HL-60/S4 (cell line): ENCODE data around the gene ARGLU1.

ENCODE experiments used
- in situ Hi-C: fragments of 300-500 bp; cut with MboI; formaldehyde crosslinking; loops from 2 replicates; pipeline ENCODE4 v1.14.3; 2022; ENCODE audit warnings: low sequenced_read_pairs

Gene ARGLU1

DNA sequence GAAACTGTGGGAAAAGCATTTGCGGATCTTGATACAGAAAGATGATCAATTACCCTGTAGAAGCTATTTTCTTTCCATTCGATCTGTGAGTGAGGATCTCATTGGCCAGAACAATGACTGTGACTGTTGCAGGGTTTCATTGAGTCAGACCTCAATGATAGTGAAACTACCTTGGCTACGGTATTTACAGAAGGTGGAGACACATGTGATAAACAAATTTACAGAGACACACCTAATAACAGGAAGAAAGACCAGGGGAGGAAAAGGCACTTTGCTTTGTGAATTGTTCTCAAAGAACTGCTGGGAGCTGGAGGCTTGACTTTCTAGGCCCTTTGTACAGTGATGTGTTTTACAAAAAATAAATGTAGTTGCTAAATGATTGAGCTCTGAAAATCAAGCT lies 19.9 kb upstream of the ARGLU1 start:
- in situ Hi-C loops = no loop called here

DNA sequence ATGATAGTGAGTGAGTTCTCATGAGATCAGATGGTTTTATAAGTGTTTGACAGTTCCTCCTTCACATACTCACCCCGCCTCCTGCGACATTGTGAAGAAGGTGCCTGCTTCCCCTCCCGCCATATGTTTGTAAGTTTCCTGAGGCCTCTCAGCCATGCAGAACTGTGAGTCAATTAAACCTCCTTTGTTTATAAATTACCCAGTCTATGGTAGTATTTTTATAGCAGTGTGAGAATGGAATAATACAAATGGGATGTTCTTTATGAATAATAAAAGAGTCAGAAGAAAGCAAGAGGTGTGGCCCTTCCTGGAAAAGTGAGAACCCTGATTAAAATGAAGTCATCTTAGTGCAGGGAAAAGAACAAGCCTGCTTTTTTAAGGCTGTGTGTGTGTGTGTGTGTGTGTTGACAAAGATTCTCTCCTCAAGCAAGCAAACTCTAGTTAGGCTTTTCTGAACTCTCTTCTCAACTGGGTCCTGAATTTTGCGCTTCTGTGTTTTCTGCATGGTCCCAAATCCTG lies 18.8 kb upstream of the ARGLU1 start:
- in situ Hi-C loops = no loop called here

DNA sequence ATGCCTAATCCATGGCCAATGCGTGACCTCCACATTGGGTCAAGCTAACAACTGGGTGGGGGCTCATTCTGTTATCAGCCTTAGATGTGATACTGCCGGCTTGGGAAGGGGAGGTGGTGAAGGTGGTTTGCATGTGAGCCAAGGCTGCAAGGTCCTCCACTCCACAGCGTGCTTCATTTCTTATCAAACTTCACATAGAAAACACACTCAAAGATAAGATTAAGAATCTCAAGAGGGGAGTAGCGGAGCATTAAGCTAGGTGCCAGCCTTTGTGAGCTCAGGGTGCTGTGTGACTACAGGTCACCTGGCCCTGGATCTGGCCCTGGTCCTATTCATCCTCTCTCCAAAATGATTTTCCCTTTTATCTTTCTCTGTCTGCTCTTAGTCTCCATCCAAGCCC lies 13.3 kb upstream of the ARGLU1 start:
- in situ Hi-C loops = no loop called here

DNA sequence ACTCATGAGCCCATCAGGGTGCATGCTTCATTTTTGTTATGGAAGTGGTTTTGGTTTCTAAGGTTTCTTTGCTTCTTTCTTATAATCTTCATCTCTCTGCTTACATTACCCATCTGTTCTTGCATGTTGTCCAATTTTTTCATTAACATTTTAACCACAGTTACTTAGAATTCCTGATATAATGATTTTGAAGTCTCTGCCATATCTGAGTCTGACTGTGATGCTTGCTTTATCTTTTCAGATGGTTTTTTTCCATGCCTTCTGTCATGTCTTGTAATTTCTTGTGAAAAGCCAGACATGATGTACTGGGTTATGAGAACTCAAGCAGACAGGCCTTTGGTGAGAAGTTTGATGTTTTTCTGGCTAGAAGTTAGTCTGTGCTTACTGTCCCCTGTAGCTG lies 8.0 kb upstream of the ARGLU1 start:
- in situ Hi-C loops = no loop called here

DNA sequence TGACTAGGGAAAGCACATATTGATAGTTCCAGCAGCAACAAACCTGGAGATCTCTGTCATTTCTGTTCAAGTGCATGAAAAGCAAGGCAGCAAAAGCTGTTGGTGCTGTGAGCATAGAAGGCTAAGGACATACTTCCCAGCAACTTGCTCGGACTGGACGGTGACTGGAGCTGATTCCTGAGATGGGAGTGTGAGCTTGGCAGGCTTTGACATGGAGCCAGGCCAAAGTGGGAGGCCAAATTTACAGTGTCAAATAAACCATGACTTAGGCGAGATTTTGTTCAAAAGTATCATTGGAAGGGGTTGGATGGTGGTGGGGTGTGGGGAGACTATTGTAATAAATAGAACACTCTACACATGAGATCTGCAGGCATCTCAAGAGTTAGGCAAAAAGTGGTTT lies 5.9 kb upstream of the ARGLU1 start:
- in situ Hi-C loops = no loop called here

DNA sequence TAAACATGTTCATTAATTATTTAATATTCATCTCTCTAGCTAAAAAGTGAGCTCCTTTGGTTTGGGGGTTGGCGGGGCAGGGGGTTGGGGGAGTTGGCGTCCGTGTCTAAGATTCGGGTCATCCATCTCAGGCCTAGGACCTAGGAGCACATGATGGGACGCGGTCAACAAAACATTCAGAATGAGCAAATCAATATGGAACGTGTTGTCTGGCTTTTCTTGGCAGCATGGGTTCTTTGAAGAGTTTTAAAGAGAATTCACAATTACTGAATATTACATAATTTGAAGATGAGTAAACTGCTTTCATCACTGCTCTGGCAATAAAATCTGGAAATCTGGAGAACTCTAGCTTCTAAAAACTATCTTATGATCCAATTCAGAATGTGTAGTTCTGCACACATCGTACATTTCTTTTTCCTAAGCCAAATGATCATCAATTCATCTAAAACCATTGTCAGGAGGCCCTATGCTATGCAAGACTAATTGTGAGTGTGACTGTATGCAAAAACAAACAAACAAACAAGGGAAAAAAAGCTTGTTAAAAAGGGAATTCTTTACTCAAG lies 5.4 kb upstream of the ARGLU1 start:
- in situ Hi-C loops = no loop called here

DNA sequence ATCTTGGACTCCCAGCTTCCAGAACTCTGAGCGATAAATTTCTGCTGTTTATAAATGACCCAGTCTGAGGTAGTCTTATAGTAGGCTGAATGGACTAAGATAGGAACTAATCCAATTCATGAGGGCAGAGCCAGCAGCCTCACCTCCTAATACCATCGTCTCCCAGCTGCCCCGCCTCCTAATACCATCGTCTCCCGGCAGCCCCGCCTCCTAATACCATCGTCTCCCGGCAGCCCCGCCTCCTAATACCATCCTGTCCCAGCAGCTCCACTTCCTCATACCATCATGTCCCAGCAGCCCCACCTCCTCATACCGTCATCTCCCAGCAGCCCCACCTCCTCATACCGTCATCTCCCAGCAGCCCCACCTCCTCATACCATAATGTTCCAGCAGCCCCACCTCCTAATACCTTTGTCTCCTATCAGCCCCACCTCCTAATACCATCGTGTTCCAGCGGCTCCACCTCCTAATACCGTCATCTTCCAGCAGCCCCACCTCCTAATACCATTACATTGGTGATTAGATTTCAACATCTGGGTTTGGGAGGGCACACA lies 2.4 kb upstream of the ARGLU1 start:
- in situ Hi-C loops = no loop called here

DNA sequence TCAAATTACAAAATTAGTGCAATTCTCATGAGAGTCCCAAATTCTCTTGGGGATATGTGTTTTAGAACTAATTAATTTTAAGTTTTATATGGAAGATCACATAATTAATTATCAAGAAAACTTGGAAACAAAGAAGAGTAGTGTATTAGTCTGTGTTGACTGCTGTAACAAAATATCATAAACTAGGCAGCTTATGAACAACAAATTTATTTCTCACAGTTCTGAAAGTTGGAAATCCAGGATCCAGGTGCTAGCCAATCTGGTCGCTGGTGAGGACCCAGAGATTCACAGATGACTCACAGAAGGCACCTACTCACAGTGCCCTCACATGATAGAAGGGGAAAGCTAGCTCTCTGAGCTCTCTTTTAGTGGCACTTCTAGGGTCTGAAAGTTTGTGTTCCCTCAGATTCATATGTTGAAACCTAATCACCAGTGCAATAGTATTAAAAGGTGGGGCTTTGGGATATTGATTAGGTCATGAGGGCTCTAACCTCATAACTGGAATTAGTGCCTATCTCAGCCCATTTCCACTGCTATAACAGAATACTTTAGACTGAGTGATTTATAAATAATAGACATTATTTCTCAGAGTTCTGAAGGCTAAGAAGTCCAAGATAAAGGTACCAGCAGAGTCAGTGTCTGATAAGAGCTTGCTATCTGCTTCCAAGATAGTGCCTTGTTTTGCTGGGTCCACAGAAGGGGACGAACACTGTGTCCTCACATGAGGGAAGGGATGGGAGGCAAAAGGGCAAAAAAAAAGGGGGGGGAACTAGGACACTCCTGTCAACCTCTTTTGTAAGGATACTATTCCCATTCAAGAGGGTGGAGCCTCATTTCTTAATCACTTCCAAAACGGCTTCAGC lies 1.5 kb upstream of the ARGLU1 start:
- in situ Hi-C loops = no loop called here

DNA sequence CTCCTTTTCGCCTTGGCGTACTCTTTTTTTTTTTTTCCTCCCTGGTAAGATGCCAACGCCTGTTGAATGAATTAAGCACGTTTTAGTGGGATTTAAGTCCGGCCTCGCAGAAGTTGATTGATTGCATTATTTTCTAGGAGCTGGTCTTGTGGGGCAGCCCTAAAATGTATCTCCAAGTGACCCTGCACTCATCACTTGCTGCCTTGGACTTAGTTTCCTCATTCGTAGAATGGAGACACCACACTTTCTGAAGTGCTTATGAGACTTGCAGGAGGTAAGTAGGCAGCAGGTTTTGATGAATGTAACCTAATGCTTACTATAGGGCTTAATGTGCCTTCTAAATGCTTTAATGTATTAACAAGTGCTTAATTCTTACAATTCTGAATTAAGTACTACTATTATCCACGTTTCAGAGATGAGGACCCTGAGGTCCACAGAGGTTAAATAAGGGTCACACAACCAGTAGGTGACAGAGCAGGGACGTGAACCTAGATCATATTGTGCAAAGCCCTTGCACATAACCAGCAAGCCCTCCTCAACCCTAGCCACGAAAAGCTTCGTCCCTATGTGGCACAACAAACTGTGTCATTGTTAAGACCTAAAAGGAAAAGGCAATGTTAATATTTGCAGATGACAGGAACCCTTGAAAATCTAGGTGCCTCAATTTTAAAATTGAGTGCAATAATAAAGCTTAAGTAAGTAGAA lies 514 bp upstream of the ARGLU1 start:
- in situ Hi-C loops = no loop called here

DNA sequence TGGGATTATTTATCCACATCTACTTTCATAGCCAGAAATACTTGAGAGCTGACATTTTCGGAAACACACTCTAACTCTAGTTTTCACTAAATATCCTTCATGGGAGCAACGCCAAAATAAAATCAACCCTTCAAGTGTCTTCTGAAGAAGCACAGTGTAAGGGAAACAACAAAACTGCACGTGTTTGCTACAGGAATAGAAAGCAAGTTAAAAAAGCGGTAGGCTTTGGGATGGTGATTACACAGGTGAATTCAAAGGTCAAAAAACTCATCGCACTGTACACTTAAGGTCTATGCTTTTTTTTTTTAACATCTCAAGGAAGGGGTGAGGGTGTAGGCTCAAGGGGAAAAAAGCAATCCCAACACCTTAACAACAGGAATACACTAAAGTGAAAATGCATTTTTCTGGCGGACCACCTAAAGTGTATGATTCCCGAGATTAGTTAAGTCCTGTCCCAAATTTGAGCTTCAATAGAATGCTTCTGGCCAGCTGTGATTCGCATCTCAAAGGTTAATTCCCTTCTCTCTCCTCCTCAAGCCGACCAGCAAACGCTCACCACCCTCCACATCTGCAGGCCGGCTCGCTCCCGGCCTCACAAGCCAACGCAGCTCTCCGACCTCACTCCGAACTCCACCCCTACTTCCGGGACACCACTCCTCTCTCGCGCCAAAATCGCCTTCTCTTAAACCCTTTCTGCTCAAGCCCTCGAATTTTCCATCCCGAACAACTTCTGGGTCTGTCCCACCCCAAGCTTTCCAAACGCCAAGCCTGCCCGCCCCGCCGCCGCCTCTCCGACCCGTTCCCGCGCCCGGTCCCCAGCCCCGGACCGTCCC lies 1.1 kb downstream of the ARGLU1 start:
- in situ Hi-C loops = no loop called here

DNA sequence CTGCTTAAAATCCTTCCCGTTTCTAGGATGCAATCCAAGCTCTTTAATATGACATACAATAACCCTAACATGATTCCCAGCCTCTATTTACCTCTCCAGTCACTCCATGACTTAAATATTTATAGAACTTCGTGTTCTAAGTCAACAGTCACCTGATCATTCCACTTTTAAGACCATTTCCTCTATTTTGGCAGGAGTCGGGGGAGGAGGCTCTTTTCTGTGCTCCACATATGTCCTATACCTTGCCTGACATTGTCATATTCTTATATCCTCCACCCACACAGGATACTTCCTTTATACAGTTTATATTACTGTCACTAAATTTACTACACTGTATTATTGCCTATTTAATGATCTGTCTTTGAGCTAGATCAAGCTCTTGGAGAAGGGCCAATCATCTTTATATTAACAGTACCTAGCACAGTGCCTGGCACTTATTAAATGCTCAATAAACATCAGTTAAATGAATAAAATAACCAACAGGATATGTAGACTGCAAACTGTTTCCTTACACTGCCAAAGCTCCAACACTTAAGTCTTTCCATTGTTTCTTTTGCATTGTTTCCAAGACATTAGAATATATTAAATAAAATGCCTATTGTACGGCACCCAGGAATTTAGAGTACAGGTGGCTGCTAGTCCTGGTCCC lies 2.7 kb downstream of the ARGLU1 start:
- in situ Hi-C loops = no loop called here

DNA sequence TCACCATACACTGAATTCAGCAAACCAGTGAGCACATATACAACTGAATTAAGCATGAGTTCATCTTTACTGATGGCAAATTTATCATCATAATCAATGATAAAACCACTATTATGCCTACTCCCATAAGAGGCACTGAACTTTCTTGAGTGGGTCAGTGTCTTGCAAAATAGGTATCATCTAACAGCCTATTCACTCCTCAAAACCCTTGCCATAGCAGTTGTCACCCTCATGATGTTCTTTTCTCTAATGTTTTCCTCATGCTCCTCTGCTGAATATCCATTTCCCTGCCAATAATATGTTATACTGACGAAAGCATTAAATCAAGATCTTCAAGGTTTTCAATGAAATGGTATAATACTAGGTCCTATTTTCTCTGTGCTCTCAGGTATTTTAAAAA lies 5.6 kb downstream of the ARGLU1 start:
- in situ Hi-C loops = no loop called here

DNA sequence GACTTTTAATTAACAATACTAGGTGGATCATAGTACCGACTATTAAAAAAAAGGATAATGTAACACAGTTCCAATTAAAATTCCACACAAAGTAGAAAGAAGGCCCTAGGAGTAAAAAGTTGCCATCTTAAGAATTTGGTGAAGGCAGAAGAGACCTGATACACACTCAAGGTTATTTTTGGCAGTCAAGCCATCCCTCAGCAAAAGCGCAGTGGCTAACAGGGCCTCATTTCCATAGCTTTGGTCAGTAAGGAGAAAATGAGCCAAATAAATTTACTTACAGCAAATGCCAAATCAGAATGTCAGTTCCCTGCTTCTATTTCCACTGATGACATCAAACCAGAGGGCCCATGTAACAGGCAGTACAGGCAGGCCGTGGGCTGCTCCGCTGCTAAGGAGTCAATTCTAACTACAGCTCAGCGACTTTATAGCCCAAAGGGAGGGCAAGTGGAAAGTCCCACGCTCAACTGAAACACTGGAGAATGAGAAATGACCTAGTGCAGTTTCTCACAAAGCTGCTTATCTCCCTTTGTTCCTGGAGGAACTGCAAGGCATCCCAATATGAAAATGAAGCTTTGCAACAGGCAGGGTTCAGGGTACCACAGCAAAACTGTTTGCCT lies 6.3 kb downstream of the ARGLU1 start:
- in situ Hi-C loops = no loop called here

DNA sequence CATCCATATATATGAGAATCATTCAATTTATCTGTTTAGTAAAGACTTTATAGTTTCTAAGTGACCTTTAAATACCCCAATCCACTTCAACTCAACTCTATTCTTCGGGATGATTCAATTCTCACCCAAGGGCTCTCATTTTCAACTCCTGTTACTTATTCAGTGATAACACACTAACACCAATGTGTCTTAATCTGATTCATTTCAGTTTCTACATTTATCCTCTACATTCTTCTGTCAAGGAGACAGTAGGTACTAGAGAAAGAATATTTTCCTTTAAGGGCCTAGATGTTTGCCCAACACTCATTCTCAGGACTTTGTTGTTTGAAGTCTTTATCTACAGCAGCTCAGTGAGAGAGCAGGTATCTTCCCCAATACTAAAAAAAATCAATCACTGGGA lies 7.1 kb downstream of the ARGLU1 start:
- in situ Hi-C loops = no loop called here

DNA sequence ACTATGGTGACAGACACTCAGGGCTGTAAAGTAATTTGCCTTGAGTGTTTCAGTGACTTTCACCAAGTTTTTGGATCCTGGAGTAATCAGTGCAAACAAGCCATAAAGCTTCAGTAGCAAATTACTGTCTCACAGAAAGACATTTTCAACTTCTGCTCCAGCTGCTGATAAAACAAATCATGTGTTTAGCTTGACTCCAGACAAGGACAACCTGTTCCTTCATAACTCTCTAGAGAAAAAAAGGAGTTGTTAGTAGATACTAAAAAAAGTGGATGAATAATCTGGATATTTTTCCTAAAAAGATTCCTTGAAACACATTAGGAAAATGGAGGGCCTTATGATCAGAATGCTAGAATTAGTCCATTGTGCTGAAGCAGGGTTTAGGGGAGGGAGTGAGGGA lies 9.4 kb downstream of the ARGLU1 start:
- in situ Hi-C loops = no loop called here

DNA sequence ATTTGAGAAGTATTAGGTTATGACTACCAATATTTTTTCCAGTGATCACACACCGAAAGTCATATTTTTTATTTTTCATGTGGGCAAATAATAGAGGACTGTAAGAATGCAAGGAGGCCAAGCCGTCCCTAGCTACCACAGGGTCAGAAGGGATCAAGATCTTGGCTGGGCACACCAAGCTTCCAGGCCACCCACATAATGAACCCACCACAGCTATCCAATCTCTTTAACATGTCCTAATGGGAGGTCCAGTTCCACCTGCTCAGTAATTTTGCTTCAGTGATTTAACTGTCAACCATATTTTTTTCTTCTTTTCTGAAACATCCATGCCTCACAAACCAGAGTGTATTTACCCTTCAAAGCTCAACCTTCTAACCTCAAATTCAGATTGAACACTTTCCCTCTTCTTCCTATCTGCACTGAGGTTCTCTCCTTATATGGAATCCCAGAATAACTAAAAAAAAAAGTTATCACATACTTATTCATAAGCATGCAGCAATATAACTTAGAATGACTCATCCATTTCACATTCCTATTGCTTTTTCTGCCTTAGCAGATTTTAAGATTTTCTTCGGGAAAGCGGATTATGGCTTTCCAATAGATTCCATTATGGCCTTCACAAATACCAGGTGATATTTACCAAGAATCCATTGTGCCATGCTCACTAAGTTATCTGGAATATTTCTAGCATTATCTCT lies 12.2 kb downstream of the ARGLU1 start:
- in situ Hi-C loops = no loop called here

DNA sequence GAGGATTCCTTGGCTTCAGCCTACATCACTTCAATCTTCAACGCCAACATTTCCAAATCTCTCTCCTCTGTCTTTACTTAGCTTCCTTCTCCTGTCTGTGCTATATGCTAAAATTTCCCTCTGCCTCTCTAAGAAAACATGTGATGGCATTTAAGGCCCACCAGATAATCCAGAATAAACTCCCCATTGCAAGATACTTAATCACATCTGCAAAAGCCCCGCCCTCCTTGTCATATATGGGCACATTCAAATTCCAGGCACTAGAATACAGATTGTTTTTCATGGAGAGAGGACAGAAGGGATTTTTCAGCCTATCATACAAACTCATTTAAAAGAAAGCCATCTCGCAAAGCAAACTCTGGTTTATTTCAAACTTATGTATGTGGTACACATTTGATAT lies 16.2 kb downstream of the ARGLU1 start:
- in situ Hi-C loops = no loop called here

DNA sequence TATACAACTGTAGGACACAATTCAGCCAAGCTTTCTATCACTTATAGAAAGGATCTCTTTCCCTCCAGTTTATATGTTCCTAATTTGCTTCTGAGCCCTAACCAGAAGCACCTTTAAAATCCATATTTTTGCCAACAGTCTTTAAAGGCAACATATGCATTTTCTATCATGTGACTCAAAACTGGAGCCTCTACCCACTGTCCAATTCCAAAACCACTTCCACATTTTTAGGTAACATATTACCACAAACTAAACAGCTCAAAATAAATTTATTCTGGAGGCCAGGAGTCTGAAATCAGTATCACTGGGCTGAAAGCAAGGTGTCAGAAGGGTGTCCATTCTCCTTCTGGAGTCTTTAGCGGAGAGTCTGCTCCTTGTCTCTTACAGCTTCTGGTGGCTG lies 16.6 kb downstream of the ARGLU1 start:
- in situ Hi-C loops = no loop called here

DNA sequence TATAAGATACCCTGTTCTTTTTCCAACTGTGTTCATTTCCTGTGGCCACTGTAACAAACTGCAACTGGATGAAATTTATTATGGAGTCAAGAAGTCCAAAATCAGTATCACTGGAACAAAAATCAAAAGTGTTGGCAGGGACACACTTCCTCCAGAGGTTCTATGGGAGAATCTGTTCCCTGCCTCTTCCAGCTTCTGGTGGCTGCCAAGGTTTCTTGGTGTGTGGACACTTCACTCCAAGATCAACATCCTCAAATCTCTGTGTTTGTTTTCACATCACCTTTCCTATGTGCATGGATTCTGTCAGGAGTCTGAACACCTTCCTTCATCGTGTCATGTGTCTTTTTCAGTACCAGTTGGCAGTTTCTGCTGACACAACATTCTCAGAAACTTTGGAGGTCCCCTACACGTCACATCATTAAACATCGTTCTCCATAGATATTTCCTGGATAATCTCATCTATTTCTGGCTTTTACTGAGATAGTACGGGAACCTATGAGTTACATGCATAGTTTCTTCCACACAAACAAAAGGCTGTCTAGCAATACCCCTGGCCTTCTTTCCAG lies 17.3 kb downstream of the ARGLU1 start:
- in situ Hi-C loops = no loop called here
